Measurements from ENCODE around the gene TRIM8.

DNA sequence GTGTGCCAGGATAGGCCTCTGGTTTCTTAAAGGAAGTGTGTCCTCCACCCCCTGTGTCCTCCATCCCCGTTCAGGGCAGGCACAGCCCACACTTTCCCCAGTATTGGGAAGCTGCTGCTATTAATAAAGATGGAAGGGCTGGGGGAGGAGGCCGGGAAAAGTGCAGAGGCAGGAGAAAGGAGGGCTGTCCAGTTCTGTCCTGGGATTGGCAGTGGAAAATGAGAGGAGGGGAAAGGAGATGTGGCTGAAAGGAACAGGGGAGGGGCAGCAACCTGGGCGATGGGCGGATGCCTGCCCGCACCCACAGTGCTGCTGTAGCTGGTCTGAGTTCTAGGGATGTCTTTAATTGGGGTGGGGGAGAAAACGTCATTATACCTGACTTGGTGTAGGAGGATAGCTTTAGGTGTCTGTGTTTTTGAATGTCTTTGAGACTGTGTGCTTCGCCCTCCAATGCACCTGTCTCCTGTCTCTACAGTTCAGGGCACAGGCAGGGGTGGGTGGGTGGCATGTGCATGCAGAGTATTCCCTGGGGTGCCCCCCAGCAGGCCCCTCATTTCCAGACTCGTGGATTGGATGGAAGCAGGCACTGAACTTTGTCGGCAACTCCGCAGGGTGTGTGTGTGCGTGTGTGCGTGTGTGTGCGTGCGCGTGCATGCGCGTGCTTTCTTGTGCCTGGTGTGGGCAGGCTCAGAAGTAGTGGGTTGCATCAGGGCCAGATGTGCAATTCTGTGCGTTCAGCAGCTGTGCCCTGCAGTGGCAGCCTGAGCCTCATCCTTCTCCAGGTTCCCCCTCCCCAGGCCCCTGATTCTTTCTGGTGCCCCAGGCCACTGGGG, 2.5 kb downstream of the TRIM8 start:
- TF ChIP-seq, protein P1, sequence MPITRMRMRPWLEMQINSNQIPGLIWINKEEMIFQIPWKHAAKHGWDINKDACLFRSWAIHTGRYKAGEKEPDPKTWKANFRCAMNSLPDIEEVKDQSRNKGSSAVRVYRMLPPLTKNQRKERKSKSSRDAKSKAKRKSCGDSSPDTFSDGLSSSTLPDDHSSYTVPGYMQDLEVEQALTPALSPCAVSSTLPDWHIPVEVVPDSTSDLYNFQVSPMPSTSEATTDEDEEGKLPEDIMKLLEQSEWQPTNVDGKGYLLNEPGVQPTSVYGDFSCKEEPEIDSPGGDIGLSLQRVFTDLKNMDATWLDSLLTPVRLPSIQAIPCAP (CRISPR knock-in tag; IDR thresholded peaks at IDR 0.05; ENCODE audit: borderline replicate concordance) = no peak
- TF ChIP-seq ZNF133 (CRISPR knock-in tag; IDR thresholded peaks at IDR 0.05) = no peak
- TF ChIP-seq SMARCE1 (IDR thresholded peaks at IDR 0.05) = no peak
- TF ChIP-seq TCF7 (IDR thresholded peaks at IDR 0.05; ENCODE audit: borderline replicate concordance) = no peak
- no peak for TF ChIP-seq TAF15 (IDR thresholded peaks at IDR 0.05; ENCODE audit: low read depth, low read length)
- TF ChIP-seq, protein P2, sequence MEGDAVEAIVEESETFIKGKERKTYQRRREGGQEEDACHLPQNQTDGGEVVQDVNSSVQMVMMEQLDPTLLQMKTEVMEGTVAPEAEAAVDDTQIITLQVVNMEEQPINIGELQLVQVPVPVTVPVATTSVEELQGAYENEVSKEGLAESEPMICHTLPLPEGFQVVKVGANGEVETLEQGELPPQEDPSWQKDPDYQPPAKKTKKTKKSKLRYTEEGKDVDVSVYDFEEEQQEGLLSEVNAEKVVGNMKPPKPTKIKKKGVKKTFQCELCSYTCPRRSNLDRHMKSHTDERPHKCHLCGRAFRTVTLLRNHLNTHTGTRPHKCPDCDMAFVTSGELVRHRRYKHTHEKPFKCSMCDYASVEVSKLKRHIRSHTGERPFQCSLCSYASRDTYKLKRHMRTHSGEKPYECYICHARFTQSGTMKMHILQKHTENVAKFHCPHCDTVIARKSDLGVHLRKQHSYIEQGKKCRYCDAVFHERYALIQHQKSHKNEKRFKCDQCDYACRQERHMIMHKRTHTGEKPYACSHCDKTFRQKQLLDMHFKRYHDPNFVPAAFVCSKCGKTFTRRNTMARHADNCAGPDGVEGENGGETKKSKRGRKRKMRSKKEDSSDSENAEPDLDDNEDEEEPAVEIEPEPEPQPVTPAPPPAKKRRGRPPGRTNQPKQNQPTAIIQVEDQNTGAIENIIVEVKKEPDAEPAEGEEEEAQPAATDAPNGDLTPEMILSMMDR (IDR thresholded peaks at IDR 0.05 in 2 of 3, conservative IDR thresholded peaks at IDR 0.05 in 1 of 3; ENCODE audit: insufficient read depth in 2 of 3, low read depth in 1 of 3, low read length in 3 of 3) = no peak
- TF ChIP-seq ELF4 (CRISPR knock-in tag; IDR thresholded peaks at IDR 0.05) = no peak
- no peak for TF ChIP-seq NFE2L1 (tag; IDR thresholded peaks at IDR 0.05; ENCODE audit: borderline replicate concordance, low read depth)
- TF ChIP-seq, protein P3, sequence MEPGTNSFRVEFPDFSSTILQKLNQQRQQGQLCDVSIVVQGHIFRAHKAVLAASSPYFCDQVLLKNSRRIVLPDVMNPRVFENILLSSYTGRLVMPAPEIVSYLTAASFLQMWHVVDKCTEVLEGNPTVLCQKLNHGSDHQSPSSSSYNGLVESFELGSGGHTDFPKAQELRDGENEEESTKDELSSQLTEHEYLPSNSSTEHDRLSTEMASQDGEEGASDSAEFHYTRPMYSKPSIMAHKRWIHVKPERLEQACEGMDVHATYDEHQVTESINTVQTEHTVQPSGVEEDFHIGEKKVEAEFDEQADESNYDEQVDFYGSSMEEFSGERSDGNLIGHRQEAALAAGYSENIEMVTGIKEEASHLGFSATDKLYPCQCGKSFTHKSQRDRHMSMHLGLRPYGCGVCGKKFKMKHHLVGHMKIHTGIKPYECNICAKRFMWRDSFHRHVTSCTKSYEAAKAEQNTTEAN (CRISPR knock-in tag; IDR thresholded peaks at IDR 0.05) = no peak
